MV-4-11 (cell line): ENCODE results near the gene NFKBIA.
"Not testable (repeated sequence)": the region's sequence is repeated elsewhere in the genome, so short reads cannot be mapped to it uniquely, and the experiment has no call there.

Experiments
- DNase-seq: peaks from one replicate; lab custom pipeline; 2025; lab: John Stamatoyannopoulos, UW

NFKBIA gene, protein sequence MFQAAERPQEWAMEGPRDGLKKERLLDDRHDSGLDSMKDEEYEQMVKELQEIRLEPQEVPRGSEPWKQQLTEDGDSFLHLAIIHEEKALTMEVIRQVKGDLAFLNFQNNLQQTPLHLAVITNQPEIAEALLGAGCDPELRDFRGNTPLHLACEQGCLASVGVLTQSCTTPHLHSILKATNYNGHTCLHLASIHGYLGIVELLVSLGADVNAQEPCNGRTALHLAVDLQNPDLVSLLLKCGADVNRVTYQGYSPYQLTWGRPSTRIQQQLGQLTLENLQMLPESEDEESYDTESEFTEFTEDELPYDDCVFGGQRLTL

DNA sequence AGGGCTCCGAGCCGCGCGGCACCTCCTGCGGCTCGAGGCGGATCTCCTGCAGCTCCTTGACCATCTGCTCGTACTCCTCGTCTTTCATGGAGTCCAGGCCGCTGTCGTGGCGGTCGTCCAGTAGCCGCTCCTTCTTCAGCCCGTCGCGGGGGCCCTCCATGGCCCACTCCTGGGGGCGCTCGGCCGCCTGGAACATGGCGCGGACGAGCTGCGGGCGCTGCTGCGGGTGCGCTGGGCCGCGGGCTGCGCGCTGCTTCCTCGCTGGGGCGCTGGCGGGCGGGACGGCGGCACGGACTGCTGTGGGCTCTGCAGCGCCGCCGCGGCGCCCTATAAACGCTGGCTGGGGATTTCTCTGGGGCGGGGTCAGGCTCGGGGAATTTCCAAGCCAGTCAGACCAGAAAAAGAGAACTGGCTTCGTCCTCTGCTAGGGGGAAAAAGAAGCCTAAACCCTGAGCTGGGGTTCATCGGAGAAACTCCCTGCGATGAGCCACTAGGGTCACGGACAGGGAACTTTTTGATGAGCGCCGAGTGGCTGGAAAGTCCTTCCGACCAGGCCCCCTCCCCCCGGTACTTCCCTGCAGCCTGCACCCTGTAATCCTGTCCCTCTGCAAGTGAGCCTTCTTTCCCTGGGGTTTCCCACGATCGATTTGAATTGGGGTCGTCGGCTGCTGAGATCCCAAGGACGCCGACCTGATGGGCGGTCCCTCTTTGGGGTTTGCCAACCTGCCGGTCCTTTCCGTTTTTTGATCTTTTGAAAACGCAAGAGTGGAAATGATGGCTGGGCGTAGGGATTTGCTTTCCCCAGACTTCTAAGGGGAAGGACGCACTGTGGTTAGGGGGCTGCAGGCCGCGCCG lies at the start of gene NFKBIA:
Gene NFKBIA (minus strand): TSS at position 301 of the 855 bp plus-strand sequence. CDS start 105 bp downstream, at position 196.
- peak; percentile 92 for DNase-seq

DNA sequence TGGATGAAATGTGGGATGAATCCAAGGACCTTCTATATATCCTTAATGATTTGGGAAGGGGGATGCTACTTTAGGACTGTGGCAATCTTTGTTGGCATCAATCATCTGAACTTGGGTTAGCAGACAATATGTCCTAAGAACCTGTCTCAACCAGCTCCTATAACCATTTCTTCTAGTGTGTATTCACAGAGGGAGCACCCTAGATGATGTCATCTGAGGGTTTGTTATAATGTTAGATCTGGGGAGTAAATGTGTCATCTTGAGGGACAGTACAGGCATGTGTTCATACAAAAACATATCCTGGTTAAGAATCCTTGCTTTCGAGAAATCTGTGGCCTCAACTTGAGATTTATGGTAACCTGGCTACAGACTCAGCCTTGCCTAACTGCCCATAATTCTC lies 41.9 kb upstream of the NFKBIA start:
- DNase-seq = no peak

DNA sequence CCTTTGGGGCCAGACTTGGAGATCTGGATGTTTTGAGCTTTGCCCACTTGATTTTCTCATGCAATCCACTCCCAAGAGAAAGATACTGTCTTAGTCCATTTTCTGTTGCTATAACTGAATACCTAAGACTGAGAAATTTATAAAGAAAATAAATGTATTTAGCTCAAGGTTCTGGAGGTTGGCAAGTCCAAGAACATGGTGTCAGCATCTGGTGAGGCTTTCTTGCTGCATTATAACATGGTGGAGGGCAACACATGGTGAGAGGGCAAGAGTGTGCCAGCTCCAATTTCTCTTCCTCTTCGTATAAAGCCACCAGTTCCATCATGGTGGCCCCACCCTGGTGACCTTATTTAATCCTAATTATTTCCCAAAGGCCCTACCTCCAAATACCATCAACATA lies 39.6 kb upstream of the NFKBIA start:
- no peak for DNase-seq

DNA sequence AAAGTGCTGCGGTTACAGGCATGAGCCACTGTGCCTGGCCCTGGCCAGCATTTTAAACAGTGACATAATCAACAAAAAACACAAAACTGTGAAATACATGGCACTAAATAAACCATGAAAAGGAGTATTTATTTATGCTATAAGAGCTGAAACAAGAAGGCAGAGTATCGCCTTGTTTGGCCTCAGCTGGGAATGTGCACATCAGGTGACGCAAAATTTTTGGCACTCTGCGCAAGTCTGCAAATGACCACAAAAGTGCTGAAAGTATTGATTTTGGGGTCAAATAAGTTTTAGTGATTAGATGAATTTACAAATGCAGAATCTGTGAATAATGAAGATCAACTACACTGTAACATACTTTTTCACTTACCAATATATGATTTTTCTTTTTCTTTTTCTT lies 36.6 kb upstream of the NFKBIA start:
- no peak for DNase-seq

DNA sequence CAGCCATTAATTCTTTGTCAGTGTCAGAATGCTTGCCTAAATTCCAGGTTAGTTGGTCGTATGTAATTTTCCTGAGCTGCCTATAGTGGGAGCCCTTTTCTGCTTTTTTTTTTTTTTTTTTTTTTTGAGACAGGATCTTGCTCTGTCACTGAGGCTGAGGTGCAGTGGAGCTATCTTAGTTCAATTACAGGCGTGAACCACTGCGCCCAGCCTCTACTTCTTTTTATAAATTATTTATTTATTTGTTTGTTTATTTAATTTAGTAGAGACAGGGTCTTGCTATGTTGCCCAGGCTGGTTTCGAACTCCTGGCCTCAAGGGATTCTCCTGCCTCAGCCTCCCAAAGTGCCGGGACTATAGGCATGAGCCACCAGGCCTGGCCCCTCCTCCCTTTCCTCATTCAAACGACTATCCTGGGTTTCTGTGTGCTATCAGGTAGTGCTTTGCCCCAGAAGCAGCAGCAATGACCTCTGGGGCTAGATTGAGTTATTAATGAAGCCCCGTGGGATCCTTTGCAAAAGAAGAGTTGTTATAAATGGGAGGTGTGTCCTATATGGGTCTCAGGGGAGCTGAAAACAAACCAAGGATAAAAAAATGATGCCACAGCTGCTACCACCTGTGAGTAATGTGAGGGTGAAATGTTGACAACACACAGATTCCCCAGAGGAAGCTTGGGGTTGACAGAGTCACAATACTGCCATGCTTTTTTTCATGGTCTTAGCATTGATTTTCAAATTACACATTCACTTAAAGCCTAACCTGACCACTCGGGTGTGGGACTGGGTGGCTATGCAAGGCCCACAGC lies 34.6 kb upstream of the NFKBIA start:
- no peak for DNase-seq

DNA sequence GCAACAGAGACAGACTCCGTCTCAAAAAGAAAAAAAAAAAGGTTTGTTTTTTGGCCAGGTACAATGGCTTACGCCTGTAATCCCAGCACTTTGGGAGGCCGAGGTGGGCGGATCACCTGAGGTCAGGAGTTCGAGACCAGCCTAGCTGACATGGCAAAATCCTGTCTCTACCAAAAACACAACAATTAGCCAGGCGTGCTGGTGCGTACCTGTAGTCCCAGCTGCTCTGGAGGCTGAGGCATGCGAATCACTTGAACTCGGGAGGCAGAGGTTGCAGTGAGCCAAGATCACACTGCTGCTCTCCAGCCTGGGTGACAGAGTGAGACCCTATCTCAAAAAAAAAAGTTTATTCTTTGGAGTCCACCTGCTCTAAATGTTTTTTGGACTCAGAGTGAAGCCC lies 33.9 kb upstream of the NFKBIA start:
- not testable (repeated sequence) for DNase-seq

DNA sequence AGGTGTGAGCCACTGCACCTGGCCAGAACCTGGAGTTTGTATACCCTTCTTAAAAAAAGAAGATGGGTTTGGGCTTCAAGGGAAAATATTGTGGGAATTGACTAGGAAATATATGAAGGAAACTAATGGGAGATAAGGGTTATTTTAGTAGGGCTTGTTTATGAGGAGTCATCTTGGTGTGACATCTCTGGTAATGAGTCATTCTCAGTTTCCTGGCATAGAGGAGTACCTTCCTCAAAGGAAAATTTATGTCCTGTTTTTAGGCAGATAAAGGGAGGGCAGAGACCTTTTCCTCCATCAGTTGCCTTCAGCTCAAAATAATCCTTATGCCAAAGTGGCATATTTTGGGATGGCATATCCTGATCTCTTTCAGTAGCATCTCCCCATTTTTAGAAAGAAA lies 30.6 kb upstream of the NFKBIA start:
- DNase-seq = no peak

DNA sequence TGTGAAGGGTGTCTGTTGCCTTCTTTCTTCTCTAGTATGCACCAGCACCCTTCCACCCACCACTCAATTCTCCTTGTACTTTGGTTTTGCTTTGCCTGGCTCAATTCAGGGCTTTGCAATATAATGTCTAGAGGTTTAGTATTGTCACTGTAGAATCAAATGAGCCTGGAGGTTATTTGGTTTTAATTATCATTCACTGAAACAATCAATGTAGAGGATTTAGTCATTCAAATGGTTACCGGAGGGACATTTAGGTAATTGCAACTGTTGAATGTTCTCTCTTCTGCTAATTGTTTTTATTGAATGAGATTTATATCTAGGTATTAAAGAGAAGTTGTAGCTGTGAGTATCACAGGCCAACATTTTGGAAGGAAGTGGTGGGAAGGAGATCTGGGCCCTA lies 29.3 kb upstream of the NFKBIA start:
- DNase-seq = no peak

DNA sequence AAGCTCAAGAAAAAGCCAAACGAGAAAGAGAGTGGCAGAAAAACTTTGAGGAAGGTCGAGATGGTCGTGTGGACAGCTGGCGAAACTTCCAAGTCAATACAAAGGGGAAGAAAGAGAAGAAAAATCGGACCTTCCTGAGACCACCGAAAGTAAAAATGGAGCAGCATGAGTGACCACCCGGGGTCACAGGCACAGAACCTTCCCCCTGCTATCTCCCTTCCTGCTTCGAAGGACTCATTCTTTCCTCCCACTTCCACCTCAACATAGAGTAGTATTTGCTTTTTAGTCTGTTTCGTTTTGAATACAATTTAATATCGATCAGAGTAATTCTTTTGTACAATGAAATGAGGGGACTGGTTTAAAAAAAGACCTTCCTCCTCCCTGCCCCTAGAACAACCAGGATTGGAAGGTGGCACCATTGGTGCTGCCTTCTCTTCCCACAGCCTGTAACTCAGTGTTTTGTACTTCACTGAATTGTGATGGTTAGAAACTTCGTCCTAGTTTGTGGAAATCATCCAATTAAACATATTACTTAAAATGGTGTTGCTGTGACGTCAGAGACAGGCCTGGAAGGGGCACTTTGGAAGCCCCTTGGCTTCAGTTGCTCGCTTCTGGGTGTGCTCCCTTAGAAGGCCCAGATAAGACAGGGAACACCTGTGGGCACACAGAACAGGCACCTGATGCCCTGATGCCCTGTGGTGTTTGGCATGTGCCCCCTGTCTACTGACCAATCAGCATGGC lies 26.1 kb upstream of the NFKBIA start:
- no peak for DNase-seq

DNA sequence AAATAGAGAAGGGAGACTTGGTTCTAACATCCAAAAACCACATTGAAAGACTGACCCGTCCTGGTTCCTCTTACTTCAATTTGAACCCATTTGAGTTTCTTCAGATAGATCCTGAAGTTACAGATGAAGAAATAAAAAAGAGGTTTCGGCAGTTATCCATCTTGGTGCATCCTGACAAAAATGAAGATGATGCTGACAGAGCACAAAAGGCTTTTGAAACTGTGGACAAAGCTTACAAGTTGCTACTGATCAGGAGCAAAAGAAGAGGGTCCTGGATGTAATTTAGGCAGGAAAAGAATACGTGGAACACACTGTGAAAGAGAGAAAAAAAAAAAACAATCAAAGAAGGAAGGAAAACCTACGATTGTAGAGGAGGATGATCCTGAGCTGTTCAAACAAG lies 25.4 kb upstream of the NFKBIA start:
- DNase-seq = no peak

DNA sequence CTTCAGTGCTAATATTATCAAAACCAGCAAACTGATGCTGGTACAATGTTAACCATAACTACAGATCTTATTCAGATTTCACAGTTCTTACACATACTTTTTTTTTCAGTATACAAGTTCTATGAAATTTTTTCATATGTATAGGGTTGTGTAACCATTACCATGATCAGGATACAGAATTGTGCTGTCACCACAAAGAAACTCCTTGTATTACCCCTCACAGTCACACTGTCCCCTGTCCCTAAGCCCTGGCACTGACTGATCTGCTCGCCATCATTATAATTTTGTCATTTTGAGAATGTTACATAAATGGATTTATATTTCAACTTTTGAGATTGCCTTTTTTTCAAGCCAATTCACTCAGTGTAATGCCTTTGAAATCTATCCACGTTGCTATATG lies 21.3 kb upstream of the NFKBIA start:
- DNase-seq = no peak

DNA sequence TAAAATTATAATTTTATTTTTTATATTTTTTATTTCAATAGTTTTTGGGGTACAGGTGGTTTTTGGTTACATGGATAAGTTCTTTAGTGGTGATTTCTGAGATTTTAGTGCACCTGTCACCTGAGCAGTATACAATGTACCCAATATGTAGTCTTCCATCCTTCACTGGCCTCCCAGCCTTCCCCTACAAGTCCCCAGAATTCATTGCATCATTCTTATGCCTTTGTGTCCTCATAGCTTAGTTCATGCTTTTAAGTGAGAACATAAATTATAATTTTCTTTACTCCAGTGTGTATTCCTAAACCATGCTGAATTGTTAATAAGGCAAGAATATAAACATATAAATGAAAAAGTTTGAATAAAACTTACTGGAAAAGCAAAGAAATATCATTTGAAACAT lies 19.1 kb upstream of the NFKBIA start:
- DNase-seq = no peak

DNA sequence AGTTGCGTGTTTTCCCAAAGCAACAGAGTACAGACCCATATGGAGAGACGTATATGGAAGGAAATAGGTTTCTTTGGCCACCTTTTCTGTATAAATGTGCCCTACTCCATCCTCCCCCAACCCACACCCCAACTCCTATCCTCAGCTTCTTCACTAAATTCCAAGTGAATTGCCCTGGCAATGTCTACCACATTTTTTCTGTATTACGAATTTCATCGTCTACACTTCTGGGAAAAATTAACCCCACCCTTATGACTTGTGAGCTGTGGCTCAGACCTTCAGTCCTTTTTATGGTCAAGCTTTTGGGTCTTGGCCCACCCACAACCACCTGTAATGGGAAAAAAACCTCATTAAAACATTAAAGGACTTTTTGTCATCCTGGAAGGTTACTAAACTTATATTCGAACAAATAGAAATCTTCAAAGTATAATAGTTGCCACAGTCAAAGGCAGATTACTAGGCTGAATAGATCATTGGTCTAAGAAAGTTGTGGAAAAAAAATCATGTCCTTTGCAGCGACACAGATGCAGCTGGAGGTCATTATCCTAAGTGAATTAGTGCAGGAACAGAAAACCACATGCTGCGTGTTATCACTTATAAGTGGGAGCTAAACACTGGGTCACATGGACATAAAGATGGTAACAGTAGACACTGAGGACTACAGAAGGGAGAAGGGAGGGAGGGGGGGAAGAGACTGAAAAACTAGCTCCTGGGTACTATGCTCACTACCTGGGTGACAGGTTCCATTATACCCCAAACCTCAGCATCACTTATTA lies 15.7 kb upstream of the NFKBIA start:
- DNase-seq = no peak

DNA sequence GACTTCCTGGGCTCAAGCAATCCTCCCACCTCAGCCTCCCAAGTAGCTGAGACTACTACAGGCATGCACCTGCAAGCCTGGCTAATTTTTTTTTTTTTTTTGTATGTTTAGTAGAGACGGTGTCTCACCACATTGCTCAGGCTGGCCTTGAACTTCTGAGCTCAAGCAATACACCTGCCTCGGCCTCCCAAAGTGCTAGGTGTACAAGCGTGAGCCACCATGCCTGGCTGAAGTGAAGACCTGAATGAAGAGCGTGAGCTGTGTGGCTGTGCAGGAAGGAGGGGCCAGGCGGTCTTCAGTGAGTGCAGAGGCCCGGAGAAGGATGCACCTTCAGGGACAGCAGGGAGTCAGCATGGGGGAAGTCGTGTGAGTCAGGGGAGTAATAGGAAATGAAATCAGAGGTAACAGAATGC lies 14.9 kb upstream of the NFKBIA start:
- DNase-seq = no peak

DNA sequence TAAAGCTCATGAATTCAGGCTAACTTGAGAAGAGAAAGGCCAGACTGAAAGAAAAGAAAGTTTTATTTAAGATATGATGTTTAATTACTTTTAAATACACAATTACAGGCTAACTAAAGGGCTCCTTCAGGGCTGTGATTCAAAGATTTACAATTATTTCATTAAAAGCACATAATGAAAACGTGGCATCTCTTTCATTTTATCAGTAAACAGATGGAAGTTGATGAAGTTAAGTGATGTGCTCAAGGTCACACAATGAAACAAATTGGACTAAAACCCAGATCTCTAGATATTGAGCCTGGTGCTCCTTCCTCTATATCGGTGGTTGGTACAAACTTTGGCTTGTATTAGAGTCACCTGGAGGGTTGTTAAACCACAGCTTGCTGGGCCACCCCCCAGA lies 13.5 kb upstream of the NFKBIA start:
- no peak for DNase-seq

DNA sequence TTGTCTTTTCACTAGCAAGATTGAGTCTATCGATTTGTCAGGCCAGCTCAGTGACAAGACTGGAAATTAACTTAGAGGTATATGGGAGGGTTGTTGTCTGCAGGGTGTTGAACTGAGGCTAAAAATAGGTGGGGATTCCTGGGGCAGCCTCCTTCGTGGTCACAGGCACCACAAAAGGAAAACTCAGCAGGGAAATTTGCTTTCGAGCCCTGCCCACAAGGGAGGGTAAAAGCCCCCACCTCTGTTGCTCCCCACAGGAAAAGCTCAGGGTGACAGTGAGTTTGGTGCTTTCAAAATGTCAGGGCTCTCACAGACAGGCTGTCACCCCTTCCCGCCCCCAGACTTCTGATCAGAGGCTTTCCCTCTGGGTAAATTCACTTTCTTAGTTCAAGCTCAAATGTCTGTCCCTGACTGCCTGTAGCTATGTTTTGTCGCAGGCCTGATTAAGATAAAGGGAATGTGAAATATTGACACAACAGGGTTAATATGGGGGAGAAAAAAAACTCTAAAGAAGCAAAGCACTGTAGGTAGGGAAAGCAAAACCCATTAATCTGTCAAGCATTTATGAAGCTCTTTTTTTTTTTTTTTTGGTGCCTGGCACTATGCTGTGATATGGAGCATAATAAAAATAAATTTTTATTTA lies 11.7 kb upstream of the NFKBIA start:
- DNase-seq = no peak

DNA sequence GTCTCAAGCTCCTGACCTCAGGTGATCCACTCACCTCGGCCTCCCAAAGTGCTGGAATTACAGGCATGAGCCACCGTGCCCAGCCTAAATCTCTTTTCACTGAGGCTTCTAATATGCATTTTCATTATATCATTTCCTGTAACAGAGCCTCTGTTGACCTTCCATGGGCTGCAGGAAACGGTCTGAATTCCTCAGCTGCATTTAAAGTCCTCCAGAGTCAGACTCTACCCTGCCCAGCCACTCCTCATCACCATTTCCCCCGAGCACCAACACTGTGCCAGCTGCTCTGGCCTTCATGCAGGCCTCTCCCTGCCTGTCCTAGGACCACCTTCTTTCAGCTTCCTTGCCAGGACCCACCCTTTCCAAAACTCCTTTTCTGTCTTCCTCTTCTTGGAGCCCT lies 9.8 kb upstream of the NFKBIA start:
- no peak for DNase-seq

DNA sequence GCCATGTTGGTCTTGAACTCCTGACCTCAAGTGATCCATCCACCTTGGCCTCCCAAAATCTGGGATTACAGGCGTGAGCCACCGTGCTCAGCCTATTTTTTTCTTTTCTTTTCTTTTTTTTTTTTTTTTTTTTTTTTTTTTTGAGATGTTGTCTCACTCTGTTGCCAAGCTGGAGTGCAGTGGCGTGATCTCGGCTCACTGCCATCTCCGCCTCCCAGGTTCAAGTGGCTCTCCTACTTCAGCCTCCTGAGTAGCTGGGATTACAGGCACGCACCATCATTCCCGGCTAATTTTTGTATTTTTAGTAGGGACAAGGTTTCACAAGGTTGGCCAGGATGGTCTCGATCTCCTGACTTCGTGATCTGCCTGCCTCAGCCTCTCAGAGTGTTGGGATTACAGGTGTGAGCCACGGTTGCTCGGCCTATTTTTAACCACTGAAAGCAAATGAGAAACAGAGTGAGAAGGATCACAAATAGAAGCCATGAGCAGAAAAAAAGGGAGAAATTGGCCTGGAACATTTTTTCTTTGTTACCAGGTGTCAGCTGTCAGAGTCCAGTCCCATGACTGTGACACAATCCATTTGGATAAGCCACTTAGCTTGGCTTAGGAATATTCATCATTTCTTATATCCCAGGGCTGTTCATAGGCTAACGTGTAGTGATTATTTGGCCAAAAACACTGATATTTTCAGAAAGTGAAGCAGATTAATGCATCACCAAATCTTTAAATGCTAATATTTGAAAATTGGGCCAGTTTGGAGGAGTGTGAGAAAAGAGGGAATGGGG lies 7.9 kb upstream of the NFKBIA start:
- no peak for DNase-seq

DNA sequence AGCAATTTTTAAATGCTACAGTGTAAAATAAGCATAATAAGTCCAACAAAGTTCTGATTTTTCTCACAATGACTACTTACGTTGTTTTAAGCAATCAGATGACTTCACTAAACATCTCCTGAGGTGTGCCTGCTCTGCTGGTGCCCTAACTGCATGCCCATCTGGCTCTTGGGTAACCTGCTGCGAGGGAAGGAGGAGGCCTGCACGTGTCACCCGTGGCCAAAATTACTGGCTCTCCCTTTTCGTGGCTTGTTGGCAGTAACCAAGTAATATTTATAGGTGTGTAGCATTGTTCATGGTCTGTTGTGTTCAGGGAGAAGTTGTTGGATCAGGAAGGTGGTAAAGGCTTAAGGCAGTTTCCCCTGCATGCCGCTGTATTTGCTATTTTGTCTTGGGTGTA lies 6.3 kb upstream of the NFKBIA start:
- no peak for DNase-seq

DNA sequence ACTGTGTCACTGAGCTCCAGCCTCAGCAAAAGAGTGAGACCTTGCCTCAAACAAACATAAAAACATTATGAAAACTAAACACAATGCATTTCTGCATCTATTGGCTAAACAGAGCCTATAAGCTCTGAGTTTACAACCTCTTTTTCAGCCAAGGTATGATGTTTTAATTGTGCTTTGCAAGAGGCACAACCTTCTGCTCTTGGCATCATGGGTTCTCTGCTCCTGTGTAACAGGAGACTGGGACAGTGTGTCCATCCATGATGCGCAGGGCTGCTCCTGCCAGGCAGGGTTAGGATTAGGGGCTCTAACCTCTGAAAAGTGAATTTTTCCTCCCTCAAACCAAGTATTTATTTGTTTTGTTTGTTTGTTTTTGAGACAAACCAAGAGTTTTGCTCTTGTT lies 5.0 kb upstream of the NFKBIA start:
- no peak for DNase-seq
